ENCODE data around the gene NYNRIN.

NYNRIN gene

DNA sequence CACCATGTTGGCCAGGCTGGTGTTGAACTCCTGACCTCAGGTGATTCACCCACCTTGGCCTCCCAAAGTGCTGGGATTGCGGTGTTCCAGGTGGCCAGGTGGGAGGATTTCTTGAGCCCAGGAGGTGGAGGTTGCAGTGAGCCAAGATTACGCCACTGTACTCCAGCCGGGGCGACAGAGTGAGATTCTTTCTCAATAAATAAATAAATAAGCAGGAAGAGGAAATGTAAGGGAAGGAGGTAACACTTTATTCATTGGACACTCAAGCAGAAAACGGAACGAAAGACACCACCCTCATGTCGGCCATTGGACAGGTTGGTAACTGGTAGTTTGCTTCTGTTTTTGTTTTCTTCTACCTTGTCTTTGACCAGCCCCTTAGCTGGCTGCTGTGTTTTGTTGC, 43.8 kb upstream of the NYNRIN start:
- TF ChIP-seq, protein P1, sequence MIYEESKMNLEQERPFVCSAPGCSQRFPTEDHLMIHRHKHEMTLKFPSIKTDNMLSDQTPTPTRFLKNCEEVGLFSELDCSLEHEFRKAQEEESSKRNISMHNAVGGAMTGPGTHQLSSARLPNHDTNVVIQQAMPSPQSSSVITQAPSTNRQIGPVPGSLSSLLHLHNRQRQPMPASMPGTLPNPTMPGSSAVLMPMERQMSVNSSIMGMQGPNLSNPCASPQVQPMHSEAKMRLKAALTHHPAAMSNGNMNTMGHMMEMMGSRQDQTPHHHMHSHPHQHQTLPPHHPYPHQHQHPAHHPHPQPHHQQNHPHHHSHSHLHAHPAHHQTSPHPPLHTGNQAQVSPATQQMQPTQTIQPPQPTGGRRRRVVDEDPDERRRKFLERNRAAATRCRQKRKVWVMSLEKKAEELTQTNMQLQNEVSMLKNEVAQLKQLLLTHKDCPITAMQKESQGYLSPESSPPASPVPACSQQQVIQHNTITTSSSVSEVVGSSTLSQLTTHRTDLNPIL (CRISPR knock-in tag; IDR thresholded peaks at IDR 0.05; ENCODE audit: low read depth), result no peak
- no peak for TF ChIP-seq PPARA (CRISPR knock-in tag; IDR thresholded peaks at IDR 0.05; ENCODE audit: borderline replicate concordance)
- no peak for TF ChIP-seq TCF4 (CRISPR knock-in tag; IDR thresholded peaks at IDR 0.05; ENCODE audit: borderline replicate concordance)
- no peak for TF ChIP-seq SNAI2 (CRISPR knock-in tag; IDR thresholded peaks at IDR 0.05)
- TF ChIP-seq, protein P2, sequence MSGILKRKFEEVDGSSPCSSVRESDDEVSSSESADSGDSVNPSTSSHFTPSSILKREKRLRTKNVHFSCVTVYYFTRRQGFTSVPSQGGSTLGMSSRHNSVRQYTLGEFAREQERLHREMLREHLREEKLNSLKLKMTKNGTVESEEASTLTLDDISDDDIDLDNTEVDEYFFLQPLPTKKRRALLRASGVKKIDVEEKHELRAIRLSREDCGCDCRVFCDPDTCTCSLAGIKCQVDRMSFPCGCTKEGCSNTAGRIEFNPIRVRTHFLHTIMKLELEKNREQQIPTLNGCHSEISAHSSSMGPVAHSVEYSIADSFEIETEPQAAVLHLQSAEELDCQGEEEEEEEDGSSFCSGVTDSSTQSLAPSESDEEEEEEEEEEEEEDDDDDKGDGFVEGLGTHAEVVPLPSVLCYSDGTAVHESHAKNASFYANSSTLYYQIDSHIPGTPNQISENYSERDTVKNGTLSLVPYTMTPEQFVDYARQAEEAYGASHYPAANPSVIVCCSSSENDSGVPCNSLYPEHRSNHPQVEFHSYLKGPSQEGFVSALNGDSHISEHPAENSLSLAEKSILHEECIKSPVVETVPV (CRISPR knock-in tag; IDR thresholded peaks at IDR 0.05), result no peak
- no peak for ATAC-seq

DNA sequence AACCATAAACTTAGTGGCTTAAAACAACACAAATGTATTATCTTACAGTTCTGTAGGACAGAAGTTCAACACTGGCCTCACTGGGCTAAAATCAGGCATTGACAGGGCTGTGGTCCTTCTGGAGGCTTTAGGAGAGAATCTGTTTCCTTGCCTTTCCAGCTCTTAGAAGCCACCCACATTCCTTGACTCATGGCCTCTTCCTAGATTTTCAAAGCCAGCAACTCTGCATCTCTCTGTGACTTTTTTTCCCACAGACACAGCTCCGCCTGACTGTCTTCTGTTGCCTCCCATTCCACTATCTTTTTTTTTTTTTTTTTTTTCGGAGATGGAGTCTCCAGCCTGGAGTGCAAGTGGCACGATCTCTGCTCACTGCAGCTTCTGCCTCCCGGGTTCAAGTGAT, 42.6 kb upstream of the NYNRIN start:
- TF ChIP-seq, protein P2 (CRISPR knock-in tag; IDR thresholded peaks at IDR 0.05), result no peak
- TF ChIP-seq ZNF565 (CRISPR knock-in tag; conservative IDR thresholded peaks at IDR 0.05; ENCODE audit: low read depth) (no peak), PPARA (CRISPR knock-in tag; IDR thresholded peaks at IDR 0.05; ENCODE audit: borderline replicate concordance) (no peak)
- TF ChIP-seq, protein P3, sequence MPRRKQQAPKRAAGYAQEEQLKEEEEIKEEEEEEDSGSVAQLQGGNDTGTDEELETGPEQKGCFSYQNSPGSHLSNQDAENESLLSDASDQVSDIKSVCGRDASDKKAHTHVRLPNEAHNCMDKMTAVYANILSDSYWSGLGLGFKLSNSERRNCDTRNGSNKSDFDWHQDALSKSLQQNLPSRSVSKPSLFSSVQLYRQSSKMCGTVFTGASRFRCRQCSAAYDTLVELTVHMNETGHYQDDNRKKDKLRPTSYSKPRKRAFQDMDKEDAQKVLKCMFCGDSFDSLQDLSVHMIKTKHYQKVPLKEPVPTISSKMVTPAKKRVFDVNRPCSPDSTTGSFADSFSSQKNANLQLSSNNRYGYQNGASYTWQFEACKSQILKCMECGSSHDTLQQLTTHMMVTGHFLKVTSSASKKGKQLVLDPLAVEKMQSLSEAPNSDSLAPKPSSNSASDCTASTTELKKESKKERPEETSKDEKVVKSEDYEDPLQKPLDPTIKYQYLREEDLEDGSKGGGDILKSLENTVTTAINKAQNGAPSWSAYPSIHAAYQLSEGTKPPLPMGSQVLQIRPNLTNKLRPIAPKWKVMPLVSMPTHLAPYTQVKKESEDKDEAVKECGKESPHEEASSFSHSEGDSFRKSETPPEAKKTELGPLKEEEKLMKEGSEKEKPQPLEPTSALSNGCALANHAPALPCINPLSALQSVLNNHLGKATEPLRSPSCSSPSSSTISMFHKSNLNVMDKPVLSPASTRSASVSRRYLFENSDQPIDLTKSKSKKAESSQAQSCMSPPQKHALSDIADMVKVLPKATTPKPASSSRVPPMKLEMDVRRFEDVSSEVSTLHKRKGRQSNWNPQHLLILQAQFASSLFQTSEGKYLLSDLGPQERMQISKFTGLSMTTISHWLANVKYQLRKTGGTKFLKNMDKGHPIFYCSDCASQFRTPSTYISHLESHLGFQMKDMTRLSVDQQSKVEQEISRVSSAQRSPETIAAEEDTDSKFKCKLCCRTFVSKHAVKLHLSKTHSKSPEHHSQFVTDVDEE (CRISPR knock-in tag; IDR thresholded peaks at IDR 0.05), result no peak
- TF ChIP-seq, protein P4, sequence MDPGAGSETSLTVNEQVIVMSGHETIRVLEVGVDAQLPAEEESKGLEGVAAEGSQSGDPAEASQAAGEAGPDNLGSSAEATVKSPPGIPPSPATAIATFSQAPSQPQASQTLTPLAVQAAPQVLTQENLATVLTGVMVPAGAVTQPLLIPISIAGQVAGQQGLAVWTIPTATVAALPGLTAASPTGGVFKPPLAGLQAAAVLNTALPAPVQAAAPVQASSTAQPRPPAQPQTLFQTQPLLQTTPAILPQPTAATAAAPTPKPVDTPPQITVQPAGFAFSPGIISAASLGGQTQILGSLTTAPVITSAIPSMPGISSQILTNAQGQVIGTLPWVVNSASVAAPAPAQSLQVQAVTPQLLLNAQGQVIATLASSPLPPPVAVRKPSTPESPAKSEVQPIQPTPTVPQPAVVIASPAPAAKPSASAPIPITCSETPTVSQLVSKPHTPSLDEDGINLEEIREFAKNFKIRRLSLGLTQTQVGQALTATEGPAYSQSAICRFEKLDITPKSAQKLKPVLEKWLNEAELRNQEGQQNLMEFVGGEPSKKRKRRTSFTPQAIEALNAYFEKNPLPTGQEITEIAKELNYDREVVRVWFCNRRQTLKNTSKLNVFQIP (CRISPR knock-in tag; IDR thresholded peaks at IDR 0.05; ENCODE audit: borderline replicate concordance, low read depth), result no peak
- ATAC-seq, result no peak

DNA sequence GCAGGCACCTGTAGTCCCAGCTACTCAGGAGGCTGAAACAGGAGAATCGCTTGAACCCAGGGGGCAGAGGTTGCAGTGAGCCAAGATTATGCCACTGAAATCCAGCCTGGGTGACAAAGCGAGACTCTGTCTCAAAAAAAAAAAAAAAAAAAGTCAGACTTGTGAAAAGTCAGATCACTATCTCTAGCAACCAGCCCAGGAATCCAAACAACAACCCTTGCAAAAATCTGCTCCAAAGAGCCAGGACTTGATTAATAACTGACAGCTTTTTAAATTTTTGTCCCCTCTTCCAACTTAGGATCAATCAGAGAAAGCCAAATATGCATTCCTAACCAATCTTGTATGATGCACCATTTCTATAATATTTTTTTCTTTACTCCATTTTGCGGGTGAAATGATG, 38.5 kb upstream of the NYNRIN start:
- TF ChIP-seq ZC3H10 (CRISPR knock-in tag; IDR thresholded peaks at IDR 0.05) (no peak), ZFP3 (CRISPR knock-in tag; IDR thresholded peaks at IDR 0.05) (no peak), ESRRG (CRISPR knock-in tag; IDR thresholded peaks at IDR 0.05) (no peak), ZNF70 (CRISPR knock-in tag; IDR thresholded peaks at IDR 0.05) (no peak), TCF4 (CRISPR knock-in tag; IDR thresholded peaks at IDR 0.05; ENCODE audit: borderline replicate concordance) (no peak), RARB (CRISPR knock-in tag; IDR thresholded peaks at IDR 0.05) (no peak), OSR1 (CRISPR knock-in tag; IDR thresholded peaks at IDR 0.05) (no peak), BACH2 (CRISPR knock-in tag; IDR thresholded peaks at IDR 0.05; ENCODE audit: borderline replicate concordance) (no peak)
- TF ChIP-seq, protein P2 (CRISPR knock-in tag; IDR thresholded peaks at IDR 0.05), result no peak
- TF ChIP-seq, protein P5, sequence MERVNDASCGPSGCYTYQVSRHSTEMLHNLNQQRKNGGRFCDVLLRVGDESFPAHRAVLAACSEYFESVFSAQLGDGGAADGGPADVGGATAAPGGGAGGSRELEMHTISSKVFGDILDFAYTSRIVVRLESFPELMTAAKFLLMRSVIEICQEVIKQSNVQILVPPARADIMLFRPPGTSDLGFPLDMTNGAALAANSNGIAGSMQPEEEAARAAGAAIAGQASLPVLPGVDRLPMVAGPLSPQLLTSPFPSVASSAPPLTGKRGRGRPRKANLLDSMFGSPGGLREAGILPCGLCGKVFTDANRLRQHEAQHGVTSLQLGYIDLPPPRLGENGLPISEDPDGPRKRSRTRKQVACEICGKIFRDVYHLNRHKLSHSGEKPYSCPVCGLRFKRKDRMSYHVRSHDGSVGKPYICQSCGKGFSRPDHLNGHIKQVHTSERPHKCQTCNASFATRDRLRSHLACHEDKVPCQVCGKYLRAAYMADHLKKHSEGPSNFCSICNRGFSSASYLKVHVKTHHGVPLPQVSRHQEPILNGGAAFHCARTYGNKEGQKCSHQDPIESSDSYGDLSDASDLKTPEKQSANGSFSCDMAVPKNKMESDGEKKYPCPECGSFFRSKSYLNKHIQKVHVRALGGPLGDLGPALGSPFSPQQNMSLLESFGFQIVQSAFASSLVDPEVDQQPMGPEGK (CRISPR knock-in tag; IDR thresholded peaks at IDR 0.05; ENCODE audit: borderline replicate concordance), result no peak
- TF ChIP-seq, protein P3 (CRISPR knock-in tag; IDR thresholded peaks at IDR 0.05), result no peak

More for the DNA sequence above, 38.5 kb upstream of the NYNRIN start:
- ATAC-seq, result no peak
